Measurements from ENCODE around the gene EDN1. TPM values are rescaled to one million over a fixed set of nuclear protein-coding genes. Genes with fewer than 3 reads are reported as not detected.

The EDN1 gene
- total RNA-seq, 1 experiment from 2014 or later: 25.6 TPM

GRCh38 chr6:12312736-12313135, 22.6 kb downstream of the EDN1 start:
- Histone ChIP-seq H3K27me3 (ENCODE audit: low read length) (no peaks in the 10 kb centered on the region), H3K9me2 (replicated peaks; ENCODE audit: low read length) (no peaks in the 10 kb centered on the region), H3K36me3 (ENCODE audit: low read depth, low read length) (no peaks in the 10 kb centered on the region), H3K9ac (ENCODE audit: low read length) (no peak overlapping the region), H3K9me3 (ENCODE audit: low read length) (no peaks in the 10 kb centered on the region), H4K20me1 (ENCODE audit: low read length) (no peaks in the 10 kb centered on the region), H3K4me3 (ENCODE audit: low read length) (no peak overlapping the region), H3K79me2 (ENCODE audit: low read length) (no peaks in the 10 kb centered on the region), H3K27ac (ENCODE audit: low read length) (no peak overlapping the region), H2AFZ (ENCODE audit: low read length) (no peak overlapping the region), H3F3A (ENCODE audit: low read length, unreplicated experiment) (no peaks in the 10 kb centered on the region), H3K4me2 (ENCODE audit: low read length) (no peak overlapping the region), H3K4me1 (ENCODE audit: insufficient read depth, low read length) (peaks cover 21% of the 10 kb centered on the region)
- ChIA-PET POLR2A (ENCODE audit: unreplicated experiment) (interaction anchor here (0.5 kb wide), 1 partner anchor 51 kb away, joined by 12 read pairs; no protein-coding TSS in a partner anchor), CTCF (no interaction called here)
- DNase-seq: no peak
- ATAC-seq: no peak
- intact Hi-C loops (cut with micrococcal nuclease): loop anchor here (5.0 kb wide), 1 partner anchor 35 kb away; no protein-coding TSS in a partner anchor
- BruUV-seq (replicated peaks): no TSS peak
- TF ChIP-seq EZH2phosphoT487 (IDR thresholded peaks at IDR 0.05; ENCODE audit: borderline replicate concordance, low read length) (no peak), EZH2 (IDR thresholded peaks at IDR 0.05; ENCODE audit: low read length, unreplicated experiment) (no peak), CTCF (conservative IDR thresholded peaks at IDR 0.05; ENCODE audit: low read depth, low read length) (no peak)

- Histone ChIP-seq H2AFZ (ENCODE audit: low read length) (peak overlapping the region; percentile 60; the same call in 1 of the 2 replicates), H3K9me2 (replicated peaks; ENCODE audit: low read length) (no peaks in the 10 kb centered on the region), H3K27me3 (ENCODE audit: low read length) (no peaks in the 10 kb centered on the region), H3K4me2 (ENCODE audit: low read length) (peak overlapping the region; percentile 57), H3K79me2 (ENCODE audit: low read length) (no peaks in the 10 kb centered on the region), H4K20me1 (ENCODE audit: low read length) (no peaks in the 10 kb centered on the region), H3F3A (ENCODE audit: low read length, unreplicated experiment) (no peaks in the 10 kb centered on the region), H3K9ac (ENCODE audit: low read length) (peak overlapping the region; percentile 6; the same call in 1 of the 2 replicates), H3K36me3 (ENCODE audit: low read depth, low read length) (no peaks in the 10 kb centered on the region), H3K27ac (ENCODE audit: low read length) (peak overlapping the region; percentile 80), H3K4me3 (ENCODE audit: low read length) (no peak overlapping the region), H3K9me3 (ENCODE audit: low read length) (no peaks in the 10 kb centered on the region), H3K4me1 (ENCODE audit: insufficient read depth, low read length) (peaks cover 21% of the 10 kb centered on the region)
- POLR2A ChIA-PET (ENCODE audit: unreplicated experiment): interaction anchor here (1.0 to 2.0 kb wide), 3 partner anchors 11 to 24 kb away, joined by 3 to 12 read pairs (median 3); partner anchors contain the start of gene EDN1
- DNase-seq (no peak), ATAC-seq (no peak)
- TSS peak; percentile 90 for BruUV-seq (replicated peaks)
- TF ChIP-seq CTCF (conservative IDR thresholded peaks at IDR 0.05; ENCODE audit: low read depth, low read length) (no peak), EZH2 (IDR thresholded peaks at IDR 0.05; ENCODE audit: low read length, unreplicated experiment) (no peak), EZH2phosphoT487 (IDR thresholded peaks at IDR 0.05; ENCODE audit: borderline replicate concordance, low read length) (no peak)
- intact Hi-C loops (cut with micrococcal nuclease): loop anchor here (5.0 kb wide), 1 partner anchor 34 kb away; no protein-coding TSS in a partner anchor
- CTCF ChIA-PET: interaction anchor here (0.7 kb wide), 1 partner anchor 191 kb away, joined by 3 read pairs; no protein-coding TSS in a partner anchor
Measured at GRCh38 chr6:12313306-12313991, 23.3 kb downstream of the EDN1 start.
